ENCODE data around the gene KRTAP10-6.

DNA sequence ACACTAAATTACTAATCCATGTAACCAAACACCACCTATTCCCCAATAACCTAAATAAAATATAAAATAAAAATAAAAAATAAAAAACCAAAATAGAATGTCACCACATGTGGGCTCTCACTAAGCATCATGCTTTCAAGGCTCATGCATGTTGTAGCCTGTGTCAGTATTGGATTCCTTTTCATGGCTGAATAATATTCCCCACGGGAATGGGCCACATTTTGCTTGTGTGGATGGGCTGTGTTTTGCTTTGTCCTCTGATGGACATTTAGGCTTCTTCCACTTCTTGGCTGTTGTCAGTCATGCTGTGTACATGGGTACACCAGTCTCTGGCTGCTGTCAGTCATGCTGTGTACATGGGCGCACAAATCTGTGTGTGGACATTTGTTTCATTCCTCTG is 3.2 kb downstream of the KRTAP10-6 start:
- TF ChIP-seq POLR2A (IDR thresholded peaks at IDR 0.05; ENCODE audit: low read length) (no peak), GATA1 (IDR thresholded peaks at IDR 0.05; ENCODE audit: low read depth, low read length) (no peak)

Data from erythroblast (primary cell).